GM19193 (cell line): ENCODE data around the gene SLC1A3.
A peak's percentile ranks its signal among the peaks of the same experiment; 100 is the strongest.

ENCODE experiments used
- POLR2A ChIP-seq: IDR thresholded peaks from 4 replicates; pipeline ENCODE4 v1.6.1; 2011; ENCODE audit not compliant: insufficient read depth, insufficient read length; ENCODE audit errors: extremely low read depth

SLC1A3 gene

DNA sequence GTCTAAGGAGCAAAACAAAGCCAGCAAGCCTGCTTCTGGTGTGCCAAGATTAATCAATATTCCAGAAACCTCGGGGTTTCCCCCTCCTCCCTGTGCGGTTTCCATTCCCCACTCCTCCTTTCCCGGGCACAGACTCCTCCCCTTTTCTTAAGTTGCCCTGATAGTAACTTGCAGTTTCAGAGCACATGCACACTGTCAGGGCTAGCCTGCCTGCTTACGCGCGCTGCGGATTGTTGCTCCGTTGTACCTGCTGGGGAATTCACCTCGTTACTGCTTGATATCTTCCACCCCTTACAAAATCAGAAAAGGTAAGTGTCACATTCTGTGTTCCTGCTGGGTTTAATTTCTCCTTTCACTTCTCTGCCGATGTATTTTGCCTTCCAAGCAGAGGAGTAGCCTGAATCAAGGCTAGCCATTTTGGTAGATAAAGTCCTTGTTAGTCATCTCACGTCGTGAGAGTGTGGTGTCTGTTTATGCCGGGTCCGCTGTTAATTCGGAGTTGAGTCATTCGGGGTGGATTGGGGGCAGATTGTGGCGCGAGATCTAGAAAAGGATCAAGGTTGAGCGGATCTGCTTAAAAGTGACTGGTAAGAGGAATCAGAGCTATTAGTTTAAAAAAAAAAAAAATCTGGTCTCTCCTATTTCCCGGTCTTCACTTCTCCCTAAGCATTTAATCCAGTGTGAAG lies at the start of gene SLC1A3:
SLC1A3 (plus strand) TSS at position 179 of the 686 bp plus-strand sequence. CDS start 1,818 bp downstream, outside the sequence.
- TF ChIP-seq POLR2A, result peak; percentile 42

DNA sequence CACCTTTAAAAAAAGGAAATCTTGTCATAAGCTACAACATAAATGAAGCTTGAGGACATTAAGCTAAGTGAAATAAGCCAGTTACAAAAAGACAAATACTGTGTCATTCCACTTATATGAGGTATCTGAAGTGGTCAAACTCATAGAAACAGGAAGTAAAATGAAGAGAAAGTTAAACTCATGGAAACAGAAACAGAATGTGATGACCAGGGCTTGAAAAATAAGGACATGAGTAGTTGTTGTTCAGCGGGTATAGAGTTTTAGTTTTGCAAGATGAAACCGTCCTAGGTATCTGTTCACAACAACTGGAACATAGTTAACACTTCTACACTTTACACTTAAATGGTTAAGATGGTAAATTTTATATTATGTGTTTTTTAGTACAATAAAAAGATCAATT lies 47.8 kb upstream of the SLC1A3 start:
- no peak for TF ChIP-seq POLR2A

DNA sequence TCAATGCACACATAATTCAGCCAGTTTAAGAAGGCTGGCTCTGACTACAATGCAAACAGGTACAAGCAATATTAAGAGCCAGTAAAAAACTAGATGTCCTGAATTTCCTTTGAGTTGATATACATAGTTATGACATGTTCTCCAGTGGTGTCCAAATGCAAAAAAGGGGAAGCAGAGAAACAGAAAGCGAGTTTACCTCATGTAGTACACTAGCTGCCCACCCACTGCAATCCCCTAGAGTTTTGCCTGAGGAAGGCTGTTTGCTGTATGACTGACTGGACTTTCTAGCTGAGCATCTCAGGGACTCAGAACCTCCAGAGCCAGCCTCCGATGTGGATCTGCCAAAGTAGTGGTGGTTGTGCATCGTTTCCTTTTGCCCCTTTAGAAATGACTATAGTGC lies 44.8 kb upstream of the SLC1A3 start:
- TF ChIP-seq POLR2A, result no peak

DNA sequence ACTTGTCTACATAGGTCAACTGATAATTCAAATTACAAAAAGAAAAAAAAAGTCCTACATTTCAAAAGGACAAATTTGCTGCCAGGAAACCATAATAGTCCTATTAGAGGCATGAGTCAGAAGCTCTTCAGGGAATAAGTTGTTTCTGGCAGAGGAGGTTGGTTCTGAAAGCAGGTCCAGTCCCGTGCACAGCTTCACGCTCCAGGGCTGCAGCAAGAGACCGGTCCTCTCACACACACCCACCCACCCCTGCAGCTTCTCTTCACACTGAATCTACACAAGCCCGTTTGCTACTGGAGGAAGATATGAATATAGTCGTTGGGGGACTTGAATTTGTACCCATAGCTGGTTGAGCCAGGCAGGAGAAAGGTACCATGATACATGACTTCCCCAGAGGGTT lies 36.9 kb upstream of the SLC1A3 start:
- no peak for TF ChIP-seq POLR2A

DNA sequence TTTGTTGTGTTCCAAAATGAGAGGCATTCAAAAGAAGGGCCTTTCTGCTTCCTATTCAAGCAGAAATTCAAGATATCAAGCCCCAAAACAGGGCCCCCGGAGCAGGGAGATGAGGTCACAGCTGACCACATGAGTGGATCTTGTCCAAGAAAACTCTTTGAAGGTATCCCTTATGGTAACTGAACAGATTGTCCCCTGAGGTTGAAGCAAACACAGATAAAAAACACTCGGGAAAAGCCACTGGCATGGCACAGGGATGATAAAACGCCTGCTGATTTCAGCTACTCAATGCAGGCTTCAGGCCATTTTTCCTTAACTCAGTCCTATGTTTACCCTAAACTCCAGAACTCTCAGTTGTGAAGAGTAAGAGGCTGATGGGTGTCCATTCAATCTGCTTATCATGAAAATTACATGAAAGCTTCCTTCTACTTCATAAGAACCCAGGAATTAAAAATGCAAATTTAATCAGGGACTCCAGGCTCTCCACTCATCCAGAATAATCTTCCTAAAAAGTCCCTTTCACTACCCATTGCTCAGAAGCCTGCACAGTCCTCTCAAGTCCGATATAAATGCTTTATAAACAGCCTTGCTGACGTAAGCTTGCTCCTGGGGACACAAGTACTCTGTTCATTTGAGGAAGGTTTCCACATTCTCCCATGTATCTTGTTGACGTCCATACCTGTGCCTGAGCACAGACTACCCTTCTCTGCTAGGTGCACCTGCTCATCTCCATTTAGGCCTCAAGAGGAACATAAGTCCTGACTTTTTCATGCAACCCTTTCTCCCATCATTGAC lies 35.9 kb upstream of the SLC1A3 start:
- TF ChIP-seq POLR2A, result no peak

DNA sequence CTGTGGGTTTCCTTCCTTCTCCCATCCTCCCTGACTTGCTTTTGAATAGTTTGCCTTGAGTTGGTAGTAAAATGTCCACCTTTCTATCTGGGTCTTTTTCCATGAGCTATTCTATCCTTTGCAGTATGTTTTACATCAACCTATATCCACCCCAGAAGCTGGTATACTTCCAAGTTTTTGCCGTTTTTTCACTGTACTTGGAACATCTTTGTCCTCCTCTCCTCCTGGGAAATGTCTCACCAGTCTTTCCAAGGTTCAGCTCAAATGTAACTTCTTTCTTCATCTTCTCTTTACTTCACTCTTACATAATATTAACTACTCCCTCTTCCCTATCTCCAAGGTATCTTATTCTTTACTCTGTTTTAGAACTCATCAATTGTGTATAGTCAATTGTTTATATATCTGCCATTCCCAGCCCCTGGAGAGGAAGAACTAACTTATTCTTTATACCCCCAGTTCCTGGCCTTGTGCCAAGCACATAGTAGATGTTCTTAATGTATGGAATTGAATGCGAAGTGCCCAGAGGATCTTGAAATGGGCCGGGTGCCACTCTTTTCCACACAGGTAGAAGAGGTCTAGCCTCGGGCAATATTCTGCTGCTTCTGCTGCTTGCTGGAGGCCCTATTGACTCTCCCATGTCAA lies 34.9 kb upstream of the SLC1A3 start:
- TF ChIP-seq POLR2A, result no peak

DNA sequence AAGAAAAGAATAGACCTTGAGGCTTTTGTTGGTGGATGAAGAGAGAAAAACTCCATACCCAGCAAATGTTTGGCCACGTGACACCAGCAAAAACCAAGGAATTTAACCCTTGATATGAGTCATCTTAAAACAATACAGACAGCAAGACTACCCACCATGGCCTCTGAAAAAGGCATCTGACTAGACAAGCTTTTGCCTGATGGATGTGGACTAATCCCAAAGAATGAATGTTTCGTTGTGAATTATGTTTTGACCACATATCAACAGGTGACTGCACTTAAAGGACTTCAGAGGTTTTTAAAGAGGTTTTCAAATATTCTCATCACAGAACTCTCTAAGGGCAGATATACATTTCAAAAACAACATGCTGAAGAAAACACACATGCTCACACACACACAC lies 33.0 kb upstream of the SLC1A3 start:
- no peak for TF ChIP-seq POLR2A

DNA sequence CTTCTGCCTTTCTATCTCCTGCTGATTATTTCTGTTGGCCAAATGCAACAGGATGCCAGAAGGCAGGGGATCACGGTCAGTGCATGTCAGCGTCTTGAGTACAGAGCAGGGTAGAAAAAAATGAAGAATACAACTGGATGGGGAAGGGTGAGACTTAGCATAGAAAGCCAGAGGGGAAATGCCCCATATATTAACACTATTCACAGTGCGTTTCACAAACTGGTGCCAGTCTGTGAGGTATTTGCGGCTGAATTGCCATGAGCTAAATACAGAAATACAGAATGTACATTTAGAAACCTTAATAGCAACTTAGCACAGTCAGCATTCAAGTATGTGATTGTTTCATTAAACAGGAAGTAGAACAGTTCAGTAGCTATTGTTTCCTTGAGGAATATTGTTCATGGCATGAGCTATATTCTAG lies 31.0 kb upstream of the SLC1A3 start:
- no peak for TF ChIP-seq POLR2A

DNA sequence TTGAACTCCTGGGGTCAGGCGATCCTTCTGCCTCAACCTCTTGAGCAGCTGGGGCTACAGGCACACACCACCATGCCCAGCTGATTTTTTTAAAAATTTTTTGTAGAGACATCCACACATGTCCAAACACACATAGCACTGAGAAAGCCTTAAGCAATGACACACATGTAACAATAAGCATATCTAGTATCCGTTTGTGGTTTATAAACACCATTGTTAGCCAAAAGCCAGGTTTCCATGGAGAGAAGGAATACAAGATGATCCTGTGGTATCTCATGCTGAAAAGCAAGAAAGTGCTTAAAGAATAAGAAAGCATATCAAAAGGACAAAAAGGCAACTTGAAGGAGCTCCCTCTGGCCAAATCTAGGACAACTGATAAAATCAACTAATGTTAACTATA lies 29.7 kb upstream of the SLC1A3 start:
- no peak for TF ChIP-seq POLR2A

DNA sequence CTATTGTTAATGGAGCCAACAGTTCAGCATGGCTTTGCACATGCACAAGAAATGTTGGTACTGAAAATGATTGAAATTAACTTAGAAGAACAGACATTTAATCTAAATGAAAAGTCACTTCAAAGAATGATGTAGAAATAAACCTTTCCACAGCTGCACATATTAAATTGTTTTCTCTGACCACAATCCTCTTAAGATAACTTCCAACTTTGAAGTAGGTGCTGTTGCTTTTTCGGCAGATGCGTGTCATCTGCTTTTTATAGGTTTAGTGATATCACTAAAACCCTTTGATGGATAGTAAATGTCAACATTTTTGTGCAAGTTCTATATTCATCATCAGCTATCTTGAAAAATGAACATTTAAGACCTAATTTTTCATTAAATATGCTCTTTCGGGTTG lies 25.3 kb upstream of the SLC1A3 start:
- TF ChIP-seq POLR2A, result no peak

DNA sequence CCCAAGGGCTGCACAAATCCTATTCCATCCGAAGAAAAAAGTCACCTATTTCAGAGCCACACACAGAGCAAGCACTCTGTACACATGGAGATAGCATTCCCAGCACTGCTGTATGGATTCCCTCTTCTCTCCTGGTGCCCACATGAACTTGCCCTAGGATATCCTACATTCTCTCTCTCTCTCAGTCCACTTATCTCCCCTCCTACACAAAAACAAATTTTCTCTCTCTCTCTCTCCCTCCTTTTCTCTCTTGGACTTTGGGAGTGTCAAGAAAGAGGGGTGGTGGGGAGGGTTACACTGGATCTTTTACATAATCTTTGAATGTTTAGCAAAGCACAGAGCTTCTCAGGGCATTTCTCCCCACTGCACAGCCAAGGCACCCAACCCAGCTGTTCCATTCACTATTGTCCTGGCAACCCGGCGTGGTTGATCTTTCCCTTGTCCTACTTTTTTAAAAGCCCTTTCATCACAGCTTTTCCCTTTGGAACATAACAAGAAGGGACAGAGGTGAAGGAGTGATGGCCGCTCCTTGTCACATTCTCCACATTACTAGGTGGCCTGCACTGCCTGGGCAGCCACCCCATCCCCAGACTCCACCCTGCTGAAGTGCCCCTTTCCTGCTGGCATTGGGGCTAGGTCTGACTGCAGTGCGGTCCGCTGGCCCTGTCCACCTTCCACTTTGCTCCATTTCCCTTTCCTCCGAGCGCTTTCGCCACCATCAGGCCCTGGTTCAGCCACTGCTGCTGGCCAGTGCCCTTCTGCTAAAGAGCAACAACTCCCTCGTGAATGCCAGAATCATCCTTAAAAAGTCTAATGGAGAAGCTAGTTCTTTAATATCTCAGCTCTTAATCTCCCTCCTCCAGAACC lies 22.2 kb upstream of the SLC1A3 start:
- no peak for TF ChIP-seq POLR2A

DNA sequence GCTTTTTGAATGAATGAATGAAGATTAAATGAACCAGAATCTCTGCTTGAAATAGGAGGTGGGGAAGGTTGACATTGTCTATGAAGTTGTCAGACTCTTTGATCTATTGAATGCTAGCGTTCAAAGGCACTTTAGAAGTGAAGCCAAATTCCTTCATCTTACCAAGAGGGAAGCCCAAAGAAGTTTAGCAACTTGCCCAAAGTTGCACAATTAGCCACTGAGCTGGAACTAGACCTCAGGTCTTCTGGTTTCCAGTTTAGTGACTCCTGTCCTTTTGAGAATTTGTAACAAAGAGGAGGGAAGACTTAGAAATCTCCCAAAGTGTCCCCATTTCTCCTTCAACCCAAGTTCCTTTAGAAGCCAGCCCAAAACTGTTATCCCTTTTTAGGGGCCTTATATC lies 20.7 kb upstream of the SLC1A3 start:
- no peak for TF ChIP-seq POLR2A

DNA sequence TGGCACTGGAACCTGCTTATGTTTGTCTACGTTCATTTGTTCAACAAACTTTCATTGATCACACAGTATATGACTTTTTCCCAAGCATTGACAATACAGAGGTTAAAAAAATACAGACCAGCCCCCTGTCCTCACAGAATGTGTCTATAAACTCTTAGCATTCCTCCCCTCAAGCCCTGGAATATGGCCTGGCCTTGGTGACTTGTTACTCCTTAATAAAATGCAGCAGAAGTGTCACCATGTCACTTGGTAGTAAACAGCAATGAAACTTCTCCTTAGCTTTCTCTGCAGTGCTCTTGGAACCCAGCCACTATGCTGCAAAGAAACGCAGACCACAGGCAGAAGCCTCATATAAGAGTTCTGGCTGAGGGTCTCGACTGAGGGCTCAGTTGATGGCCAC lies 19.1 kb upstream of the SLC1A3 start:
- TF ChIP-seq POLR2A, result no peak

DNA sequence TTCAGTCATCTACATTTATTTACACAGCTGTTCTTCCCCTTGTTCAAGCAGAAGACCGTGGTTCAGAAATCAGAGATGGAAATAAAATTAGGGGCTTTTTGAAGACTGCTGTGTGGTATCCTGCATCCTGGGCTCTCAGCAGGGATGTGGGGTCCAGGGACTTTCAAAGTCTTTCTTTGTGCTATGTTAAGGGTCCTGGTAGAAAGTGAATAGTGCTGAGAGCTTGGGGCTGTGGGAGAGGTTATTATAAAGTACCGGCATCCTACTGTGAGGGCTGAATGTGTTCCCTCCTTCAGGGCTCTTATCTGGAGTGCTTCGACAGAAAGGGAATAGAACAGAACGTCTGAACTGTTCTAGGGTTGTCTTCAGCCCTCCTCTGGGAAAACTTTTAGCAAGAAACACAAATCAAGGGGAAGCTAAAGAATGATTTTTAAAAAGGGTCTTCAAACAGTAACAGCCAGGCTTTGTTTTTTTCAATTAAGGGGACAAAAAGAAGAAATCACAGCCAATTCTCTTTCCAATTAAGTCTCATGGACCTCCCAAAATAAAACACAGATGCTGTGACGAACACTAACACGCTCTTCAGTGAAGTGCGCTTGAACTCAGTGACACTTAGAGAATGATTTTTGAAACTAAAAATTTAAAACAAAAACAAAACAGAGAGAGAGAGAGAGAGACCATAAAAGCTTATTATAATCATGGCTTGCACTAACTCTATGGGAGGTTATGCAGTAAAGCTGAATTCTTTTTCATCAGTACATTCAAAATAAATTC lies 15.7 kb upstream of the SLC1A3 start:
- TF ChIP-seq POLR2A, result no peak

DNA sequence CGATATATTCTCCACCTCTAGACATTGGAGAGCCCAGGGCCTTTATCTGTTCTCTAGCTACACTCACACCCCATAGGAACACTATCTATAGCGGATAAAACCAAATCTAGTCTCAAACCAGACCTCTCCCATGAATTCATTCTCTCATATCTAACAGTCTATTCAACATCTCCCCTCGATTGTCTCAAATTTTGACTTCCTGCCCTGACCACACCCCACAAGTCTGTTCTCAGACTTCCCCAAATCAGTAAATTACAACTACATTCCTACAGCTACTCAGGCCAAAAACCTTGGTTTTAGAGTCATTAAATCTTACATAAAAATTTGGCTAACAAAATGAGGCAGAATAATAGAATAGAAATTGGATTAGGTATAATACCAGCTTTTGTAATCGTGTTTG lies 12.5 kb upstream of the SLC1A3 start:
- no peak for TF ChIP-seq POLR2A

DNA sequence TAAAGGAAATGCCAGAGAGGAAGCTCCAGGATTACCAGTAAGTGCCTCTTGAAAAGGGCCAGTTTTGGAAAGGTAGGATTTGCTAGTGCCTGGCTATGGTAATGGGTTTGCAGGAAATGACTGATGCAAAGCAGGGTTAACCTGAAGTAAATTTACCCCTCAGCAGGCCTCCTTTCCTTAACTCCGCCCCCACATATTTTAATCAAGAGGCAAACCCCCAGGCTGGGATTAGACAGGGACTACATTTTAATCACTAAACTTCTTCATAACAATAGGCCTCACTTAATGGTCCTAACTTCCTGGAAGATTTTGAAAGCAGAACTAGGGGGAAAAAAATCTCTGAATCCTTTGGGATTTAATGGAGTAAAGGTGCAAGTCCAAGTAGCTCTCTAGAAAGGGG lies 10.2 kb upstream of the SLC1A3 start:
- TF ChIP-seq POLR2A, result no peak
